HS-27A (cell line): Measurements from ENCODE around the gene F2.

ENCODE experiments used
- DNase-seq: peaks from one replicate; pipeline ENCODE4 v3.0.0-alpha.2; 2012; ENCODE audit warnings: low read depth, missing footprints

Gene F2

GRCh38 chr11:46743693-46744339 is 24.8 kb downstream of the F2 start:
- no peak for DNase-seq

- DNase-seq, result no peak
Measured at GRCh38 chr11:46745328-46745727, 26.3 kb downstream of the F2 start.

- DNase-seq, result no peak
Measured at GRCh38 chr11:46745995-46746394, 27.0 kb downstream of the F2 start.

GRCh38 chr11:46747150-46747549 is 28.1 kb downstream of the F2 start:
- DNase-seq, result no peak

GRCh38 chr11:46755962-46756361 is 36.9 kb downstream of the F2 start:
- DNase-seq, result no peak

- DNase-seq, result no peak
Measured at GRCh38 chr11:46759196-46759595, 40.2 kb downstream of the F2 start.

- DNase-seq, result no peak
Measured at GRCh38 chr11:46760429-46761128, 41.6 kb downstream of the F2 start.

GRCh38 chr11:46761807-46762206 is 42.8 kb downstream of the F2 start:
- no peak for DNase-seq

- DNase-seq, result no peak
Measured at GRCh38 chr11:46762248-46762647, 43.2 kb downstream of the F2 start.

- no peak for DNase-seq
Measured at GRCh38 chr11:46766656-46767055, 47.6 kb downstream of the F2 start.

GRCh38 chr11:46769636-46770221 is 50.7 kb downstream of the F2 start:
- DNase-seq, result no peak

- DNase-seq, result no peak
Measured at GRCh38 chr11:46776878-46777277, 57.9 kb downstream of the F2 start.

- no peak for DNase-seq
Measured at GRCh38 chr11:46778416-46778815, 59.4 kb downstream of the F2 start.
